MM.1S (cell line): ENCODE measurements around the gene GOLGA7B.

ENCODE experiments used
- CTCF ChIP-seq: fragments of 300-600 bp; sonication (generic); IDR thresholded peaks from 2 replicates; pipeline ENCODE4 v1.5.1; 2016; ENCODE audit warnings: antibody characterized with exemption, low read length, mixed read lengths
- EZH2 ChIP-seq: fragments of 300-600 bp; sonication (generic); optimal IDR thresholded peaks from 2 replicates; pipeline ENCODE3; 2017; ENCODE audit warnings: low read depth, mild to moderate bottlenecking, antibody characterized with exemption, low read length, mixed read lengths

- TF ChIP-seq CTCF (no peak), EZH2 (no peak)
Measured at GRCh38 chr10:97825020-97825760, 24.5 kb upstream of the GOLGA7B start.
